Gastroesophageal sphincter (tissue), 4 donors: ENCODE results near the gene FOXO6. TPM values are rescaled to one million over a fixed set of nuclear protein-coding genes. Genes with fewer than 3 reads are reported as not detected.

Experiments used
- ATAC-seq: fragments of 150-250 bp; one replicate; pipeline ENCODE4 v1.9.1; 2016; ENCODE audit warnings: mild to moderate bottlenecking, moderate library complexity
- H3K27ac ChIP-seq, 4 donors: fragments of 200-600 bp; sonication (generic) in 3 of 4; 1 replicate in 3 of 4; 2 replicates in 1 of 4; pipeline ENCODE4 v1.5.1; 2016 to 2019
- H3K27me3 ChIP-seq: fragments of 200-600 bp; sonication (generic); one replicate; pipeline ENCODE4 v1.5.1; 2019
- H3K36me3 ChIP-seq, 2 donors: fragments of 200-600 bp; sonication (generic); one replicate each; pipeline ENCODE4 v1.5.1; 2019; ENCODE audit warnings: control low read depth in 1 of 2
- H3K4me1 ChIP-seq, 3 donors: fragments of 200-600 bp; sonication (generic); 1 replicate in 2 of 3; 2 replicates in 1 of 3; pipeline ENCODE4 v1.5.1; 2016 to 2019; ENCODE audit warnings: control low read depth in 2 of 3
- H3K4me3 ChIP-seq, 2 donors: fragments of 200-600 bp; sonication (generic); one replicate each; pipeline ENCODE4 v1.5.1; 2019; ENCODE audit warnings: mild to moderate bottlenecking in 1 of 2, moderate library complexity in 1 of 2
- H3K9me3 ChIP-seq, 3 donors: fragments of 200-600 bp; sonication (generic); one replicate each; pipeline ENCODE4 v1.5.1; 2017 to 2019; ENCODE audit warnings: control low read depth in 2 of 3
- EP300 ChIP-seq: sonication (generic); formaldehyde crosslinking; IDR thresholded peaks from one replicate; pipeline ENCODE4 v1.6.1; 2017; ENCODE audit warnings: antibody characterized with exemption, mild to moderate bottlenecking
- POLR2A ChIP-seq, 2 donors: fragments of 450-650 bp; IDR thresholded peaks; one replicate each; pipeline ENCODE4 v1.6.1; 2017; ENCODE audit warnings: antibody characterized with exemption in 2 of 2, mild to moderate bottlenecking in 2 of 2, moderate library complexity in 1 of 2
- POLR2AphosphoS5 ChIP-seq: sonication (generic); formaldehyde crosslinking; IDR thresholded peaks from one replicate; pipeline ENCODE4 v1.6.1; 2017; ENCODE audit warnings: antibody characterized with exemption
- WGBS, 2 donors: methylation state at CpG; one replicate each; pipeline ENCODE4 v1.1.5; 2018; ENCODE audit warnings: low coverage in 1 of 2; 5-methylcytosine and 5-hydroxymethylcytosine counted together
- total RNA-seq, 4 donors: library from RNA; depleted of rRNA; stranded (reverse); fragments of >200 nt; gene quantifications; one replicate each; pipeline ENCODE4 v1.1.0, GENCODE V29; 2016
- TF ChIP-seq, protein P1 (sequence below), 4 experiments: fragments of 200-600 bp in 2 of 4; fragments of 450-650 bp in 2 of 4; sonication (generic) in 1 of 4; IDR thresholded peaks; one replicate each; pipeline ENCODE4 v1.5.1; 2017 to 2019; ENCODE audit warnings: antibody characterized with exemption in 4 of 4, mild to moderate bottlenecking in 2 of 4, moderate library complexity in 2 of 4

Gene FOXO6
- total RNA-seq, 4 donors from 2014 or later, result 0.27 to 2.2 (median 1.9) TPM

DNA sequence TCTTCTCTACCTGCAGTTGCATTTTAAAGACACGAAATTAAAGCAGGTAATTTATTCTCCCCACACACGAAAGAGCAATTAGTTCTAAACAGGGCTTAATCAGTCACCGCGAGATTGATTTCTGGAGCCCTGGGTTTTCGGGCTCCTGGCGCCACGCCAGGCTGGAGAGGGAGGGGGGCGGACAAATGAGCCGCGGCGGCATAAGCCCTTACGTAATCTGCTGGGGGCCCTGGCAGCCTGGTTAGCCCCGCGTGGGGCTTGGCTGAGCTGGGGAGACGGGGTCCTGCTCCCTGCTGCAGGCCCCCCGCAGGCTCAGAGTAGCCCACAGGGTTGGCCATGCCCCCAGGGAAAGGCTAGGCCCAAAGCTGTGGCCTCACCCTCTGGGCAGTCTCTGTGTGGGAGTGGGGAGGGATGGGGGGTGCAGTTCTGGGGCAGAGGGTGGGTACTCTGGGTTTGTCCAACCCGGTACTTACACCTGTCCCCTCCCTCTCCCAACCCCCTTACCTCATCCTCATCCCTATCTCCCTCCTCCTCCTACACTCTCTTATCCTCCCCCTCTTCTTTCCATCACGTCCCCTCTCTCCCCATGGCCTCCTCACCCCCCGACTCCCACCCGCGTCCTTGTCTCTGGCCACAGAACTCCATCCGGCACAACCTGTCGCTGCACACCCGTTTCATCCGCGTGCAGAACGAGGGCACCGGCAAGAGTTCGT, 19.9 kb downstream of the FOXO6 start:
- H3K4me3 ChIP-seq, result peak overlapping the region; percentile 52 to 72
- H3K9me3 ChIP-seq, result no peaks in the 10 kb centered on the region
- peak overlapping the region; percentile 91 to 99 (median 98) for H3K27ac ChIP-seq
- TF ChIP-seq, protein P1, sequence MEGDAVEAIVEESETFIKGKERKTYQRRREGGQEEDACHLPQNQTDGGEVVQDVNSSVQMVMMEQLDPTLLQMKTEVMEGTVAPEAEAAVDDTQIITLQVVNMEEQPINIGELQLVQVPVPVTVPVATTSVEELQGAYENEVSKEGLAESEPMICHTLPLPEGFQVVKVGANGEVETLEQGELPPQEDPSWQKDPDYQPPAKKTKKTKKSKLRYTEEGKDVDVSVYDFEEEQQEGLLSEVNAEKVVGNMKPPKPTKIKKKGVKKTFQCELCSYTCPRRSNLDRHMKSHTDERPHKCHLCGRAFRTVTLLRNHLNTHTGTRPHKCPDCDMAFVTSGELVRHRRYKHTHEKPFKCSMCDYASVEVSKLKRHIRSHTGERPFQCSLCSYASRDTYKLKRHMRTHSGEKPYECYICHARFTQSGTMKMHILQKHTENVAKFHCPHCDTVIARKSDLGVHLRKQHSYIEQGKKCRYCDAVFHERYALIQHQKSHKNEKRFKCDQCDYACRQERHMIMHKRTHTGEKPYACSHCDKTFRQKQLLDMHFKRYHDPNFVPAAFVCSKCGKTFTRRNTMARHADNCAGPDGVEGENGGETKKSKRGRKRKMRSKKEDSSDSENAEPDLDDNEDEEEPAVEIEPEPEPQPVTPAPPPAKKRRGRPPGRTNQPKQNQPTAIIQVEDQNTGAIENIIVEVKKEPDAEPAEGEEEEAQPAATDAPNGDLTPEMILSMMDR (IDR thresholded peaks at IDR 0.05), result no peak
- TF ChIP-seq POLR2AphosphoS5, result peak; percentile 70
- peaks cover 0 to 58% (median 16%) of the 10 kb centered on the region in 3 donors for H3K4me1 ChIP-seq
- H3K36me3 ChIP-seq, result peaks cover 0 to 22% of the 10 kb centered on the region in 2 donors
- 0 to 6% methylated on average over 4 to 12 of the region's 29 CpGs for WGBS, 2 donors
- H3K27me3 ChIP-seq, result no peaks in the 10 kb centered on the region
- peak; percentile 8 for ATAC-seq

DNA sequence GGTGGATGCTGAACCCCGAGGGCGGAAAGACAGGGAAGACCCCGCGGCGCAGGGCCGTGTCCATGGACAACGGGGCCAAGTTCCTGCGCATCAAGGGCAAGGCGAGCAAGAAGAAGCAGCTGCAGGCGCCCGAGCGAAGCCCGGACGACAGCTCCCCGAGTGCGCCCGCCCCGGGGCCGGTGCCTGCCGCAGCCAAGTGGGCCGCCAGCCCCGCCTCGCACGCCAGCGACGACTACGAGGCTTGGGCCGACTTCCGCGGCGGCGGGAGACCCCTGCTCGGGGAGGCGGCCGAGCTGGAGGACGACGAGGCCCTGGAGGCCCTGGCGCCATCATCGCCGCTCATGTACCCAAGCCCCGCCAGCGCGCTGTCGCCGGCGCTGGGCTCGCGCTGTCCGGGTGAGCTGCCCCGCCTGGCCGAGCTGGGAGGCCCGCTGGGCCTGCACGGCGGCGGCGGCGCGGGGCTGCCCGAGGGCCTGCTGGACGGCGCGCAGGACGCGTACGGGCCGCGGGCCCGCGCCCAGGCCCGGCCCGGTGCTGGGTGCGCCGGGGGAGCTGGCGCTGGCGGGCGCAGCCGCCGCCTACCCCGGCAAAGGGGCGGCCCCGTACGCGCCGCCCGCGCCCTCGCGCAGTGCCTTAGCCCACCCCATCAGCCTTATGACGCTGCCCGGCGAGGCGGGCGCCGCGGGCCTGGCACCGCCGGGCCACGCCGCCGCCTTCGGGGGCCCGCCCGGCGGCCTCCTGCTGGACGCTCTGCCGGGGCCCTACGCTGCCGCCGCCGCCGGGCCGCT, 20.7 kb downstream of the FOXO6 start:
- Histone ChIP-seq H3K27ac (peak overlapping the region; percentile 91 to 99 (median 98)), H3K36me3 (peaks cover 0 to 21% of the 10 kb centered on the region in 2 donors), H3K4me3 (peak overlapping the region; percentile 52 to 72), H3K9me3 (no peaks in the 10 kb centered on the region), H3K27me3 (no peaks in the 10 kb centered on the region), H3K4me1 (peaks cover 0 to 66% (median 16%) of the 10 kb centered on the region in 3 donors)
- ATAC-seq, result peak; percentile 82
- WGBS, 2 donors, result 0% methylated on average over 3 of the region's 112 CpGs; no CpG with 5 or more reads in 1 of the 2 donors
- TF ChIP-seq POLR2A (IDR thresholded peaks at IDR 0.05), result peak; percentile 31 to 47
- no peak for TF ChIP-seq EP300

DNA sequence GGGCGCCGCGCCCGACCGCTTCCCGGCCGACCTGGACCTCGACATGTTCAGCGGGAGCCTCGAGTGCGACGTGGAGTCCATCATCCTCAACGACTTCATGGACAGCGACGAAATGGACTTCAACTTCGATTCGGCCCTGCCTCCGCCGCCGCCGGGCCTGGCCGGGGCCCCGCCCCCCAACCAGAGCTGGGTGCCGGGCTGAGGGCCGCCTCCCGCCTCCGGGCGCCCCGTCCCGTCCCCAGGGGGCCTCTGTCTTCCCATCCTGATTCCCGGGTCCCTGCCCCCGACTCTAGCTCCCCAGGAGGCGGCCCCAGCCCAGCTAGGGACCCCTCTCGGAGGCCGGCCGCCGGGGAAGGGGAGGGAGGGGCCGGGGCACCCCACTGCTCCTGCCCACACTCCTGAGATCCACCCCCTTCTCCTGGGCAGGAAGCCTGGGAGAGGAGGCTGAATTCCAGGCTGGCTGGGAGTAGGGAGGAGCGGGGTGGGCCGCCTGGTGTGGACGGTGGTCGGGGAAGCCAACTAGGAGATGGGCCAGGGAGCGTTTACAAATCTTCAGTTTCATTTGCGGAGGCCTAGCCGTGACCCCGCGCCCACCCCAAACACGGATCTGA, 21.4 kb downstream of the FOXO6 start:
- Histone ChIP-seq H3K4me3 (peak overlapping the region; percentile 36 to 72), H3K27me3 (no peaks in the 10 kb centered on the region), H3K36me3 (peaks cover 0 to 14% of the 10 kb centered on the region in 2 donors), H3K27ac (peak overlapping the region; percentile 85 to 99 (median 98)), H3K9me3 (no peaks in the 10 kb centered on the region), H3K4me1 (peaks cover 0 to 73% (median 20%) of the 10 kb centered on the region in 3 donors)
- 0% methylated on average over 1 to 6 of the region's 48 CpGs for WGBS, 2 donors
- ATAC-seq, result peak; percentile 76
- TF ChIP-seq POLR2A (IDR thresholded peaks at IDR 0.05), result peak in 1 of 2 donors; percentile 15
- TF ChIP-seq POLR2AphosphoS5, result no peak
- TF ChIP-seq, protein P1 (IDR thresholded peaks at IDR 0.05), result peak in 2 of 4 experiments; percentile 41 to 43
- TF ChIP-seq EP300, result no peak

DNA sequence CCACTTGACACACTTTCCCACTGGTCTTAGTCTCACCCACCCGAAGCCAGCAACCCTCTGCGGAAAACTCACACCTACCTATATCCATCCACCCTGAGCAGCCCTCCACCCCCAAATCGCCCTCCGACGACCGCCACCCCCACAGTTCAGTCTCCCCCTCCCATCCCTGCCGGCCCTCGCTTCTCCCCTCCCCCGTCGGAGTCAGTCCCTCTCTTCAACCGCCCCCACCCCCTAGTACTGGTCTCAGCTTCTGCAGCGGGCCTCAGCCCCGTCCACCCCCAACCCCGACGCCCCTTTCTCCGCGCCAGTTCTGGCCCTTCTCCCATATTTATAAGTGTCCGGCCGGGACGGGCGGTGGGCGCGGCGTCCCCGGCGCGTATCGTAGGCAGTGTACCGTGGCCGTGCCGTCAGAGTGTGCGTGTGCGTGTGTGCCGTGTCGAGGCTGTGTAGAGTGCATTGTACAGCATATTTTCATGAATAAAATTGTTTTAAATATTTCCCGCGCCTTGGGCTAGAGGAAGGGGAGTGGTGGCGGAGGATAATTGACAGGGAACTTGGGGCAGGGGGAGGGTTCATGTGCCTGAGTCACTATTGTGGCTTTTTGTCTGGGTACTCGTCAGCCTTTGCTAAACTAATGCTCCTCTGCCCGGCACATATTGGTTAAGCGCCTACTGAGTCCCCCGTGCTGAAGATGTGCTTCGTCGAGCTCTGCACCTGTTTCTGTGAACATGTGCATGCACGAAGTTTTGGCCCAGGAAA, 22.0 kb downstream of the FOXO6 start:
- Histone ChIP-seq H3K4me3 (peak overlapping the region; percentile 36 to 72), H3K36me3 (peaks cover 0 to 7% of the 10 kb centered on the region in 2 donors), H3K9me3 (no peaks in the 10 kb centered on the region), H3K27ac (peak overlapping the region; percentile 85 to 99 (median 98)), H3K4me1 (peaks cover 0 to 80% (median 26%) of the 10 kb centered on the region in 3 donors), H3K27me3 (no peaks in the 10 kb centered on the region)
- 22 to 37% methylated on average over 18 to 26 of the region's 45 CpGs for WGBS, 2 donors
- TF ChIP-seq, protein P1 (IDR thresholded peaks at IDR 0.05), result no peak
- TF ChIP-seq EP300, result no peak
- TF ChIP-seq POLR2AphosphoS5, result no peak
- no peak for ATAC-seq

DNA sequence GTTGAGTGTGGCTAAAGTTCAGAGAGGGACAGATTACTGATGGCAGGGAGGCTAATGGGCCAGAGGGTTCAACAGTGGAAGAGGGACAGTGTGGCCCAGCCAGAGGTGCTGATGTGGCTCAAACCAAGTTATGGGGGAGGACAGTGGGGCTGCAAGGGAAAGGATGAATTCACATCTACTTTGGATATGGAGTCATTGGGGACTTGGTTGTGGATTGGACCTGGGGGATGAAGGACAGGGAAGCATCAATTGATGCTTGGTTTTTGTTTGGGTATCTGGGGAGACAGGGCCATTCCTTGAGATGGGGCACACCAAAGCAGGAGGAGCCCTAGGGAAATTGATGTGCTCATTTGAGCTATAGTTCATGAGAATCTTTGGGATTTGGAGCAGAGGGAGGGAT, 23.3 kb downstream of the FOXO6 start:
- H3K9me3 ChIP-seq, result no peaks in the 10 kb centered on the region
- TF ChIP-seq EP300, result no peak
- no peak for TF ChIP-seq POLR2A (IDR thresholded peaks at IDR 0.05)
- no peak for TF ChIP-seq POLR2AphosphoS5
- TF ChIP-seq, protein P1 (IDR thresholded peaks at IDR 0.05), result no peak
- H3K4me3 ChIP-seq, result no peak overlapping the region
- ATAC-seq, result no peak
- H3K27ac ChIP-seq, result no peak overlapping the region
- no peaks in the 10 kb centered on the region for H3K27me3 ChIP-seq
- H3K4me1 ChIP-seq, result peaks cover 0 to 82% (median 32%) of the 10 kb centered on the region in 3 donors
- no peaks in the 10 kb centered on the region for H3K36me3 ChIP-seq
